ENCODE data around the gene CMYA5.

The CMYA5 gene

DNA sequence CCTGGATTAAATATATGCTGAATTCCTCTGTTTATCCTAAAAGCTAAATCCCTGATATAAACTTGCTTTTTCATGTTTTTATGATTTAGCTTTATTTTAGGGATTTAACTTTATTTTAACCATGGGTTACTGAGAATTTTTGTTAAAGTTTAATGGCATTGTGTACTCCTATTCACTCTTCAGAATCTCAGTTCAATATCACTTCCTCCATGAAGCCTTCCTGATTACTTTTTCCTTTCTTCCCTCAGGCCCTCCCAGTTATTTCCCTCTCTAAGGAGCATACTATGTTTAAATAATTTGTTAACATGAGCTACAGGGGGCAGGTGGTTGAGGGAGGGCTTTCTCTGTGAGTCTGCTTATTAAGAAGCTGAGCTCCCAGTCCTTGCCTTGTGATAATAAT is 151.5 kb downstream of the CMYA5 start:
- no peak for DNase-seq

DNA sequence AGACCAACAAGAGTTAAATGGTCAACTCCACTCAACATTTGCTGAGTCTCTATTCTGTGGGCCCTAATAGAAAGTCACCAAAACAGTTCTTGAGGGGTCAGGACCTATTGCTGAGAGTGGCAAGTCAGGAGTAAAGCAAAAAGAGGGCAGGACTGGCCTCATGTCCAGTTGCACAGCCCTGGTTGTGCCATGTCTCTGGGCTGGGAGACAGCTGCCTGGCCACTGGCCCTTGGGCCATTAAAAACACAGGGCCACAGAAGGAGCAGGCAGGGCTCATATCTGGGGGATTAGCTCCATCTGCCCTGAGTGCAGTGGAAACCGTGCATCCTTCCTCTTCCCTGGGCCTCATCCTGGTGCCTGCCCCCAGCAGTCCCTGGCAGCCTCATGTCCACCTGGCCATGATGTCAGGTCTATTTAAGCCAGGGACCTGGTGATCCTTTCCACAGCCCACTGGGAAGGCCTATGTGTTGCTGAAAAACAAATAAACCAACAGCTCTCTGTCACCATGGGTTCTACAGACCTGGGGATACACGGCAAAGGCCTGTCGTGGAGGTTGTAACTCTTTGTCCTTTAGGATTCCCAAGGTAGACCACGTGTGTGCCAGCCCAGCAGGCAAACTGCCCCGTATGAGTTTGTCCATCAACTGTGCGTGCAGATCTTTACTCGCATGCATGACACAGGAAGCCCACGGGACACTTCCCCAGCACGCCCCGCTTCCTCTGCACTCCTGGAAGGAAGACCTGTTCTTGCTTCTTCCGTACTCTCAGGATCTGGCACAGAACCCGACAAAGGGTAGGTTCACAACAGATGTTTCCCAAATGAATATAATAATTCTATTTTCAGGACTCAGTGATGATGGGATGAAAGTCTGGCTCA is 152.6 kb downstream of the CMYA5 start:
- DNase-seq: no peak

DNA sequence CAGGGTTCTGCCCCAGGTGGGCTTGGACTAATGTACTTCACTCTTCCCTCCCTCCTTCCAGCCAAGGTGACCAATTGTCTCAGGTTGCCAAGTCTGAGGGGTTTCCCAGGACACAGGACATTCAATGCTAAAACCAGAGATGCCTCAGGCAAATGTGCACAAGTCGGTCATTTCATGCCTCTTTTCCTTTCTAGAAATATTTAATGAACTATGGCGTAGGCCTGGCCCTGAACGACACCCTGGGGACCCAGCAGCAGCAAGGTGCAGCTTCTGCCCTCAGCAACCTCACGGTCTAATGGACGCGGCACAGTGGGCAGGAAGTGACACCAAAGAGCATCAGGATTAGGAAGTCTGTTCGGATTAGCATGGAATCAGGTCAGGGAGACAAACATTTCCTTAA is 153.4 kb downstream of the CMYA5 start:
- DNase-seq: no peak

DNA sequence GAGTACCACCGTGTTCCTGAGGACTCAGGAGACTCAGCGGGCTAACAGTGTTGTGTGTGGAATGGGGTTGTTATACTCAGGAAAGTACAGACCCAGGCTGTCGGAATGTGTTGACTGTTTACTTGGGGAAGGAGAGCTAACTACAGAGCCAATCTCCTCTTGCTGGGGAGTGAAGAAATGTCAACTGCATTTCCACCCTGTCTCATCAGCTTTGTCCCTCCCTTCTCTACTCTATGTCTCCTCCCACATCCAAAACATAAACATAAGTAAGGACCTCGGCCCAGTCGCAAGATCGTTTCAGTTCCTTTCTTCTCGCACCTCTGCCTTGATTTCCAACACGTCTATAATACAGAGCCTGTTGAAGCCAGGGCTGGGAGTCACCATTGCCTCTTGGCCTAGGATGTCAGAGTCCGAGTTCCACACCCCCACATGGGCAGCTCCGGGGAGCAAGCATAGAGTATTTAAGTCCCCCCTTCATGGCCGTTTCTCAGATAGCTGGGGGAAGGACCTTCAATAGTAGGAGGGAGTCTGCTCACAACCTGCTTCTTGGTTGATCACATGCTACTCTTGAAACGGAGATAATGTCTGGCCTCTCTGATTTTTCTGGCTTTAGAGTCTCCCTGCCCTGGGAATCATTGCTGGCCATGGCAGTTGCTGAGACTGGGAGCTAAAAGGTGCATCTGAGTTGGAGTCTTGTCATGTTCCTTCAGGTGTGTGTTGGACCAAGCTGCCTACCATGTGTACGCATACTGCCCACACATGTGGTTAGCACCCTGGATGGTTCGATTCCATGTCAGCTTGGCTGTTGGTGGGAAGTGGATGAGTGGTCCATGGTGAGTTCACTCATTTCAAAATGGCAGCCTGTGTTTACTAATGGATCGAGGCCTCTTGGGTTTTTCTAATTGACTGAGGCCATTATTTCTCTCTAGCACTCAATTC is 154.1 kb downstream of the CMYA5 start:
- no peak for DNase-seq

DNA sequence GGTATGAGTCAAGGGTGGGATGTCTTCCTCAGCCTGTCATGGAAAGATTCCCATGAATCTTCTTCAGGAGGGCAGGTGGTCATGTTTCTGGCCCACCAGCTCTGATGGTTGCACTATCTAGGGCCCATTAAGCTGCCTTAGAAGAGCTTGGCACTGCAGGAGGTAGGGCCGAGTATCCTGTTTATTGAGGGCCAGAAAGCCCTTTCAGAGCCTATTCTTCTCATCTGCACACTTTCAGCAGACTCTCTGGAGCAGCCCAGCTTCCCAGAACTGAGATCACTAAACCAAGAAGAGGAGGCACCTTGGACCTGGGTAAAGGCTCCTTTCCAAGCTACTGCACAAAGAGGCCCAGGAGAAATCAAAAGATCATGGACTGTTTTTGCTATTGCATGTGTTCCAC is 154.9 kb downstream of the CMYA5 start:
- DNase-seq: no peak

DNA sequence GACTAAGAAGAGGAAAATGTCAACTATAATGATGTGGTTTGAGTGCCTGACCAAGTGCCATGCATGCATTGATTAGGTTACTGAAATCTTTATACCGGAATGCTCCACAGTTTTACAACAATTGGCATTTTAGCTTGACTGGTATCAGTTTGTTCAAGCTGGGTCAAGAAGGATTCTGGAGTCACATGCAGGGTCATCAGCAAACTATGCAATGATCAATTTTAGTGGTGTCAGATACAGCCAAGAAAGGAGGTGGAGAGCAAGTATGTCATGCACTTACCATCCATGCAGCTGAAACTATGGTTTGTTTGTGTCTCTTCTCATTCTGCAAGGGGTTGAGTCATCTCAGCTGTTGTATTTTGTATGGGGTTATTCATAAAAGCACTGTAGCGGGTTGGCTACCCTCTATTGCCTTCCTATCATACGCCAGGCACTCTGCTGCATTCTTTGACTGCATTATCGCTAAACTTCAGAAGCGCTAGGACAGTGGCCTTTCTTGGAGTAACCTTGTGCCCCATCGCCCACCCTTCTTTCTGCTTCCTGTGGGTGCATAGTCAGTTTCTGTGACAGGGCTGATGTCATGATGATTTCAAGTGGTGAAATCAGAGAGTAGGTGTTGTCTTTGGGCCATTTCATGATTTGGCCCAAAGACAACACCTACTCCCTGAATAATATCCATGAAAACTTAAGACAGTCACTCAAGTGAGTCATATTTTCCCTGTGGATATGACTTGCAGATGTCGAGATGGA is 156.0 kb downstream of the CMYA5 start:
- no peak for DNase-seq

DNA sequence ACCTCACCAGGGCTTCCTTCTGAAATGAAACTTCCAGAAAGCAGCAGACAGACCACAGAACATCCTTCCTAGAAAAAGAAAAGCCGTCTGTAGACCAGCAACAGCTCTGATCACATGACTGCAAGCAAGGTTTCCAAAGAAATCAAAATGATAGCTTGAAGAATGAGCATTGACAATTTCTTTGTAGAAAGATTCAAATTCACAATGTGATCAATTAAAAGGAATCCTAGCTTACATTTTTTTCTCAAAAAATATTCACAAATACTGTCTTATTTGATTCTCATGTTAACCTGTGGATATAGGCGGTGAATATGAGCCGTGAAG is 156.5 kb downstream of the CMYA5 start:
- DNase-seq: no peak

DNA sequence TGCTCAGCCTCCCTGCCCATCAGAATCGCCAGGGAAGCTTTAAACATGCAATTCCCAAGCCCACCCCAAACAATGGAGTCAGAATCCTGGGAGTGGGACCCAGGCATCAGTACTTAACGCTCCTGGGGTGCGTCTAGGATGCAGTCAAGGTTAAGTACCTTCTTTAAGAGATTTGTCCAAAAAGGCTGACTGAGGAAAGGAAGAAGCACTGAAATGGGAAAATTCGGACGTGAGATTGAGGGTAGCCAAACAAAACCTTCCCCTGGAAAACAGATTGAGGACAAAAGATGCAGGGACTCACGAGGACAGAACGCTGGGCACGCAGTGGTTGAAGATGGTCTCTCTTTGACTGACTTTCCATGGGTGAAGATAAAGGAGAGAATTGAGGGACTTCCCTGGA is 157.9 kb downstream of the CMYA5 start:
- no peak for DNase-seq

DNA sequence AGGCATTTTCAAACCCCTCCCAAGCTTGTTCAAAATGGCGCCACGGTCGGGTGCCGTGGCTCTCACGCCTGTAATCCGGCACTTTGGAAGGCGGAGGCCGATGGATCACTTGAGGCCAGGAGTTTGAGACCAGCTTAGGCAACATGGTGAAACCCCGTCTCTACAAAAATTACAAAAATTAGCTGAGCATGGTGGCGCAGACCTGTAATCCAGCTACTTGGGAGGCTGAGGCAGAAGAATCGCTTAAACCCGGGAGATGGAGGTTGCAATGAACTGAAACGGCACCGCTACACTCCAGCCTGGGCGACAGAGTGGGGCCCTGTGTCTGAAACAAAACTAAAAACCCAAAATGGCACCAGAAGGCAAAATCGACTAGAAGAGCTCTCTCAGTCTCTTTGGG is 159.4 kb downstream of the CMYA5 start:
- DNase-seq: no peak

Data from cortex of kidney (tissue), 1 donor.